ENCODE data around the gene BCAP29. TPM values are rescaled to one million over a fixed set of nuclear protein-coding genes. Genes with fewer than 3 reads are reported as not detected.

BCAP29 gene
- total and polyA plus RNA-seq, 2 donors = 22.2 to 25.4 TPM

GRCh38 chr7:107663196-107663595, 83.2 kb downstream of the BCAP29 start:
- H3K27me3 ChIP-seq (ENCODE audit: control insufficient read depth in 2 of 2, insufficient read depth in 1 of 2, low read length in 1 of 2) = peaks cover 24 to 67% of the 10 kb centered on the region in 2 donors
- H3K4me3 ChIP-seq (ENCODE audit: low read length in 2 of 2) = no peak overlapping the region
- no peak overlapping the region for H3K27ac ChIP-seq (ENCODE audit: low read depth in 1 of 2, low read length in 1 of 2)
- 95% methylated on average over 4 of the region's 4 CpGs for WGBS
- no peak for DNase-seq (ENCODE audit: low read depth in 6 of 9, low spot score in 9 of 9)
- H3K36me3 ChIP-seq (ENCODE audit: control insufficient read depth in 2 of 2, insufficient read depth in 2 of 2, low read length in 1 of 2) = no peaks in the 10 kb centered on the region
- H3K9me3 ChIP-seq (ENCODE audit: control insufficient read depth in 2 of 2, insufficient read depth in 1 of 2, low read length in 1 of 2) = peaks cover 0 to 5% of the 10 kb centered on the region in 2 donors
- H3K4me1 ChIP-seq (ENCODE audit: control insufficient read depth in 2 of 2, insufficient read depth in 2 of 2, low read length in 2 of 2) = peaks cover 0 to 19% of the 10 kb centered on the region in 2 donors

DNA sequence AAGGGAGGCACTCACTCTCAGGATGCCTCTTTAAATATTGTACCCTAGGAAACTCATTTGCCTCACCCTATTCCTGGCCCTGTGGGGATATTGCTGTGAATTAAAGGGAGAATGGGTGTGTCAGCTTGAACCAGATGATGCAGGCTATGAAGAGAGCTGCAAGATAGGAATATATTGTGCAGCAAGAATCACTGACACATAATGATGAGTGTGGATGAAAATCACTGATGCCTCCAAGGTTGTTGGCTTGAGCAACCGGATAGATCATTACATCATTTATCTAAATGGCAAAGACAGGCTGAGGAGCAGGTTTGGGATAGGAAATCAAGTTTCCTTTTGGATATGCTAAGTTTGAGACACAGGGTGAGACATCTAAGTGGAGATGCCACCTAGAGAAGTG, 86.7 kb downstream of the BCAP29 start:
- 96% methylated on average over 1 of the region's 1 CpG for WGBS
- peaks cover 0 to 5% of the 10 kb centered on the region in 2 donors for H3K4me1 ChIP-seq (ENCODE audit: control insufficient read depth in 2 of 2, insufficient read depth in 2 of 2, low read length in 2 of 2)
- peaks cover 6 to 31% of the 10 kb centered on the region in 2 donors for H3K27me3 ChIP-seq (ENCODE audit: control insufficient read depth in 2 of 2, insufficient read depth in 1 of 2, low read length in 1 of 2)
- H3K4me3 ChIP-seq (ENCODE audit: low read length in 2 of 2) = no peak overlapping the region
- no peaks in the 10 kb centered on the region for H3K9me3 ChIP-seq (ENCODE audit: control insufficient read depth in 2 of 2, insufficient read depth in 1 of 2, low read length in 1 of 2)
- no peaks in the 10 kb centered on the region for H3K36me3 ChIP-seq (ENCODE audit: control insufficient read depth in 2 of 2, insufficient read depth in 2 of 2, low read length in 1 of 2)
- DNase-seq (ENCODE audit: low read depth in 6 of 9, low spot score in 9 of 9) = no peak
- no peak overlapping the region for H3K27ac ChIP-seq (ENCODE audit: low read depth in 1 of 2, low read length in 1 of 2)

DNA sequence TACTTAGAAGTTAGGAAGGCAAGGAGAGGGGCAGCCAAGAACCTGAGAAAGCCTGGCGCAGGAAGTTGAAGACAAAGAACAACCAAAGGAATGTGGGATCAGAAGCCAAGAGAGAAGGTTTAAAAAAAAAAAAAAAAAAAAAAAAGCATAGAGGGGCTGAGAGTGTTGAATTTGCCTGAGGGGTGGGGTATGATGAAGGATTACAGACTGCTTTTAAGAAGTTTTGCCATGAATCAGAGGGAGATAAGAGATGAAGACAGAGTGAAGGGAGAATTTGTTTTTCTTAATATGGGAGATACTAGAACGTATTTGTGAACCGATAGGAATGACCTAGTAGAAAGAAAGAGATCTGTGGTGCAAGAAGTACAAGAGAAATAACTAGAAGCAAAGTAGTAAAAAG, 87.3 kb downstream of the BCAP29 start:
- Histone ChIP-seq H3K4me1 (ENCODE audit: control insufficient read depth in 2 of 2, insufficient read depth in 2 of 2, low read length in 2 of 2) (no peaks in the 10 kb centered on the region), H3K27me3 (ENCODE audit: control insufficient read depth in 2 of 2, insufficient read depth in 1 of 2, low read length in 1 of 2) (peaks cover 4 to 25% of the 10 kb centered on the region in 2 donors), H3K27ac (ENCODE audit: low read depth in 1 of 2, low read length in 1 of 2) (no peak overlapping the region), H3K9me3 (ENCODE audit: control insufficient read depth in 2 of 2, insufficient read depth in 1 of 2, low read length in 1 of 2) (no peaks in the 10 kb centered on the region), H3K4me3 (ENCODE audit: low read length in 2 of 2) (no peak overlapping the region), H3K36me3 (ENCODE audit: control insufficient read depth in 2 of 2, insufficient read depth in 2 of 2, low read length in 1 of 2) (no peaks in the 10 kb centered on the region)
- no peak for DNase-seq (ENCODE audit: low read depth in 6 of 9, low spot score in 9 of 9)
- WGBS = 97% methylated on average over 3 of the region's 3 CpGs

GRCh38 chr7:107668296-107668695, 88.2 kb downstream of the BCAP29 start:
- 96% methylated on average over 4 of the region's 4 CpGs for WGBS
- no peaks in the 10 kb centered on the region for H3K4me1 ChIP-seq (ENCODE audit: control insufficient read depth in 2 of 2, insufficient read depth in 2 of 2, low read length in 2 of 2)
- no peak for DNase-seq (ENCODE audit: low read depth in 6 of 9, low spot score in 9 of 9)
- H3K27me3 ChIP-seq (ENCODE audit: control insufficient read depth in 2 of 2, insufficient read depth in 1 of 2, low read length in 1 of 2) = peaks cover 2 to 16% of the 10 kb centered on the region in 2 donors
- H3K9me3 ChIP-seq (ENCODE audit: control insufficient read depth in 2 of 2, insufficient read depth in 1 of 2, low read length in 1 of 2) = no peaks in the 10 kb centered on the region
- no peak overlapping the region for H3K4me3 ChIP-seq (ENCODE audit: low read length in 2 of 2)
- no peak overlapping the region for H3K27ac ChIP-seq (ENCODE audit: low read depth in 1 of 2, low read length in 1 of 2)
- no peaks in the 10 kb centered on the region for H3K36me3 ChIP-seq (ENCODE audit: control insufficient read depth in 2 of 2, insufficient read depth in 2 of 2, low read length in 1 of 2)

Other genes with a start within 250 kb of the BCAP29 start
- 0.05 TPM for gene GPR22, start 110.2 kb upstream of the BCAP29 start, total RNA-seq
- gene GPR22, start 110.2 kb upstream of the BCAP29 start, polyA plus RNA-seq = 0.02 TPM
- gene COG5, start 16.3 kb upstream of the BCAP29 start, total RNA-seq = 25.2 TPM
- gene COG5, start 16.3 kb upstream of the BCAP29 start, polyA plus RNA-seq = 8.7 TPM
- 7.6 TPM for gene DUS4L, start 16.3 kb upstream of the BCAP29 start, total RNA-seq
- gene DUS4L, start 16.3 kb upstream of the BCAP29 start, polyA plus RNA-seq = 7.8 TPM
- 0.14 TPM for gene SLC26A4, start 80.6 kb downstream of the BCAP29 start, total RNA-seq
- 0.39 TPM for gene SLC26A4, start 80.6 kb downstream of the BCAP29 start, polyA plus RNA-seq
- 15.3 TPM for gene CBLL1, start 163.9 kb downstream of the BCAP29 start, total RNA-seq
- gene CBLL1, start 163.9 kb downstream of the BCAP29 start, polyA plus RNA-seq = 13.3 TPM
- gene SLC26A3, start 223.0 kb downstream of the BCAP29 start, total RNA-seq = 0.09 TPM
- 0.11 TPM for gene SLC26A3, start 223.0 kb downstream of the BCAP29 start, polyA plus RNA-seq

Measured in thymus (tissue), 11 donors.